Fibroblast of lung (primary cell): Measurements from ENCODE around the gene NDUFS7. TPM values are rescaled to one million over a fixed set of nuclear protein-coding genes. Genes with fewer than 3 reads are reported as not detected.

Experiments
- DNase-seq, 2 donors: peaks; one replicate each; pipeline versions ENCODE4 v3.0.0 to v3.0.0-alpha.2; 2010; ENCODE audit warnings: low read depth in 2 of 2
- H2AFZ ChIP-seq: 2 replicates; pipeline ENCODE4 v1.5.1; 2012; ENCODE audit warnings: low read length, control low read depth, inconsistent platforms
- H3K27ac ChIP-seq: 2 replicates; pipeline ENCODE4 v1.5.1; 2011; ENCODE audit warnings: low read length, control low read depth; ENCODE audit not compliant: insufficient read depth
- H3K27me3 ChIP-seq: 2 replicates; pipeline ENCODE4 v1.5.1; 2011; ENCODE audit warnings: mild to moderate bottlenecking, low read length; ENCODE audit not compliant: control insufficient read depth, insufficient read depth
- H3K36me3 ChIP-seq: 2 replicates; pipeline ENCODE4 v1.5.1; 2011; ENCODE audit warnings: low read length; ENCODE audit not compliant: control insufficient read depth, insufficient read depth
- H3K4me1 ChIP-seq: 2 replicates; pipeline ENCODE4 v1.5.1; 2011; ENCODE audit warnings: low read length; ENCODE audit not compliant: control insufficient read depth, insufficient read depth; ENCODE audit errors: extremely low read depth
- H3K4me2 ChIP-seq: 2 replicates; pipeline ENCODE4 v1.5.1; 2011; ENCODE audit warnings: low read length, control low read depth; ENCODE audit not compliant: insufficient read depth; ENCODE audit errors: extremely low read depth
- H3K4me3 ChIP-seq, 4 experiments: fragments of 200-600 bp in 1 of 4; sonication (generic) in 1 of 4; replicated peaks in 1 of 4; 2 replicates each; pipeline ENCODE4 v1.5.1; 2011 to 2016; ENCODE audit warnings: low read length in 4 of 4, low read depth in 3 of 4, mild to moderate bottlenecking in 3 of 4, control low read depth in 2 of 4, inconsistent platforms in 1 of 4, mixed read lengths in 1 of 4; ENCODE audit not compliant: insufficient read depth in 1 of 4; ENCODE audit errors: control extremely low read depth in 1 of 4
- H3K79me2 ChIP-seq: 2 replicates; pipeline ENCODE4 v1.5.1; 2012; ENCODE audit warnings: mild to moderate bottlenecking, low read length, inconsistent platforms; ENCODE audit not compliant: control insufficient read depth, insufficient read depth
- H3K9ac ChIP-seq: 2 replicates; pipeline ENCODE4 v1.5.1; 2011; ENCODE audit warnings: mild to moderate bottlenecking, low read length, control low read depth; ENCODE audit not compliant: insufficient read depth
- H3K9me3 ChIP-seq: 2 replicates; pipeline ENCODE4 v1.5.1; 2012; ENCODE audit warnings: low read depth, low read length; ENCODE audit not compliant: control insufficient read depth, insufficient read depth
- H4K20me1 ChIP-seq: 2 replicates; pipeline ENCODE4 v1.5.1; 2011; ENCODE audit warnings: low read length; ENCODE audit not compliant: control insufficient read depth, insufficient read depth; ENCODE audit errors: extremely low read depth
- CTCF ChIP-seq, 2 donors: IDR thresholded peaks in 1 of 2; conservative IDR thresholded peaks in 1 of 2; 1 replicate in 1 of 2; 2 replicates in 1 of 2; pipeline ENCODE4 v1.5.1; 2011 to 2012; ENCODE audit warnings: low read length in 2 of 2, control low read depth in 1 of 2, inconsistent platforms in 1 of 2, low read depth in 1 of 2, mild to moderate bottlenecking in 1 of 2
- EZH2 ChIP-seq: IDR thresholded peaks from 2 replicates; pipeline ENCODE4 v1.5.1; 2012; ENCODE audit warnings: low read length, control low read depth, mild to moderate bottlenecking; ENCODE audit errors: missing control alignments
- polyA plus RNA-seq, 2 donors: library from polyadenylated mRNA; depleted of rRNA in 1 of 2; stranded (reverse) in 1 of 2; unstranded in 1 of 2; fragments of >200 nt; gene quantifications; 2 replicates each; pipeline ENCODE4 v1.2.1, GENCODE V29; 2011 to 2012; ENCODE audit warnings: missing spikeins in 1 of 2
- total RNA-seq: library from RNA; depleted of rRNA; stranded (reverse); fragments of >200 nt; gene quantifications from 2 replicates; pipeline ENCODE4 v1.2.1, GENCODE V29; 2014

NDUFS7 gene
- total and polyA plus RNA-seq, 2 donors (not counting 1 experiment from before 2014, with no cell fraction given) = 29.6 to 71.2 TPM

- no peaks in the 10 kb centered on the region for H3K36me3 ChIP-seq
- H3K4me1 ChIP-seq = no peaks in the 10 kb centered on the region
- H3K27ac ChIP-seq = no peak overlapping the region
- no peaks in the 10 kb centered on the region for H3K79me2 ChIP-seq
- peak in 1 of 2 donors; percentile 2 for TF ChIP-seq CTCF (conservative IDR thresholded peaks at IDR 0.05 in 1 of 2, IDR thresholded peaks at IDR 0.05 in 1 of 2; ENCODE audit: low read depth in 1 of 2, low read length in 2 of 2)
- no peak for TF ChIP-seq EZH2
- no peaks in the 10 kb centered on the region for H4K20me1 ChIP-seq
- no peak overlapping the region for H3K9ac ChIP-seq
- H3K4me3 ChIP-seq = no peak overlapping the region
- no peaks in the 10 kb centered on the region for H3K27me3 ChIP-seq
- H3K9me3 ChIP-seq = no peaks in the 10 kb centered on the region
- peak in 1 of 2 donors; percentile 27 for DNase-seq
- no peak overlapping the region for H2AFZ ChIP-seq
- no peak overlapping the region for H3K4me2 ChIP-seq
Measured at GRCh38 chr19:1343041-1343440, 40.7 kb upstream of the NDUFS7 start.

- no peaks in the 10 kb centered on the region for H3K9me3 ChIP-seq
- H4K20me1 ChIP-seq = no peaks in the 10 kb centered on the region
- H3K4me1 ChIP-seq = no peaks in the 10 kb centered on the region
- no peak overlapping the region for H3K27ac ChIP-seq
- H3K27me3 ChIP-seq = no peaks in the 10 kb centered on the region
- TF ChIP-seq CTCF (conservative IDR thresholded peaks at IDR 0.05 in 1 of 2, IDR thresholded peaks at IDR 0.05 in 1 of 2; ENCODE audit: low read depth in 1 of 2, low read length in 2 of 2) (no peak), EZH2 (no peak)
- no peak overlapping the region for H3K9ac ChIP-seq
- DNase-seq = no peak
- no peak overlapping the region for H3K4me3 ChIP-seq
- no peaks in the 10 kb centered on the region for H3K79me2 ChIP-seq
- H3K36me3 ChIP-seq = no peaks in the 10 kb centered on the region
- H2AFZ ChIP-seq = no peak overlapping the region
- no peak overlapping the region for H3K4me2 ChIP-seq
Measured at GRCh38 chr19:1349211-1349610, 34.5 kb upstream of the NDUFS7 start.

GRCh38 chr19:1350867-1351266 is 32.8 kb upstream of the NDUFS7 start:
- no peak overlapping the region for H3K9ac ChIP-seq
- no peak overlapping the region for H3K27ac ChIP-seq
- no peaks in the 10 kb centered on the region for H3K4me1 ChIP-seq
- H4K20me1 ChIP-seq = no peaks in the 10 kb centered on the region
- TF ChIP-seq CTCF (conservative IDR thresholded peaks at IDR 0.05 in 1 of 2, IDR thresholded peaks at IDR 0.05 in 1 of 2; ENCODE audit: low read depth in 1 of 2, low read length in 2 of 2) = no peak
- H3K4me2 ChIP-seq = no peak overlapping the region
- no peaks in the 10 kb centered on the region for H3K36me3 ChIP-seq
- H3K9me3 ChIP-seq = no peaks in the 10 kb centered on the region
- H2AFZ ChIP-seq = no peak overlapping the region
- H3K79me2 ChIP-seq = peaks cover 4% of the 10 kb centered on the region
- DNase-seq = no peak
- H3K4me3 ChIP-seq = no peak overlapping the region
- no peaks in the 10 kb centered on the region for H3K27me3 ChIP-seq
